Stomach (tissue), 4 donors: ENCODE measurements around the gene ARHGEF12.

ENCODE experiments used
- EP300 ChIP-seq: sonication (generic); formaldehyde crosslinking; IDR thresholded peaks from one replicate; pipeline ENCODE4 v1.6.1; 2017; ENCODE audit warnings: antibody characterized with exemption
- POLR2A ChIP-seq, 4 donors: fragments of 450-650 bp; IDR thresholded peaks; one replicate each; pipeline ENCODE4 v1.6.1; 2016; ENCODE audit warnings: antibody characterized with exemption in 4 of 4, control low read depth in 2 of 4, mild to moderate bottlenecking in 1 of 4, moderate library complexity in 1 of 4
- POLR2AphosphoS5 ChIP-seq, 3 donors: sonication (generic); formaldehyde crosslinking; IDR thresholded peaks; one replicate each; pipeline ENCODE4 v1.6.1; 2016; ENCODE audit warnings: antibody characterized with exemption in 3 of 3
- TF ChIP-seq, protein P1 (sequence below), 7 experiments: fragments of 450-650 bp in 4 of 7; fragments of 200-600 bp in 3 of 7; sonication (generic) in 3 of 7; IDR thresholded peaks; one replicate each; pipeline ENCODE4 v1.5.1; 2016 to 2019; ENCODE audit warnings: antibody characterized with exemption in 7 of 7, control low read depth in 2 of 7, mild to moderate bottlenecking in 1 of 7

GRCh38 chr11:120514541-120515121, 178.4 kb downstream of the ARHGEF12 start:
- TF ChIP-seq, protein P1, sequence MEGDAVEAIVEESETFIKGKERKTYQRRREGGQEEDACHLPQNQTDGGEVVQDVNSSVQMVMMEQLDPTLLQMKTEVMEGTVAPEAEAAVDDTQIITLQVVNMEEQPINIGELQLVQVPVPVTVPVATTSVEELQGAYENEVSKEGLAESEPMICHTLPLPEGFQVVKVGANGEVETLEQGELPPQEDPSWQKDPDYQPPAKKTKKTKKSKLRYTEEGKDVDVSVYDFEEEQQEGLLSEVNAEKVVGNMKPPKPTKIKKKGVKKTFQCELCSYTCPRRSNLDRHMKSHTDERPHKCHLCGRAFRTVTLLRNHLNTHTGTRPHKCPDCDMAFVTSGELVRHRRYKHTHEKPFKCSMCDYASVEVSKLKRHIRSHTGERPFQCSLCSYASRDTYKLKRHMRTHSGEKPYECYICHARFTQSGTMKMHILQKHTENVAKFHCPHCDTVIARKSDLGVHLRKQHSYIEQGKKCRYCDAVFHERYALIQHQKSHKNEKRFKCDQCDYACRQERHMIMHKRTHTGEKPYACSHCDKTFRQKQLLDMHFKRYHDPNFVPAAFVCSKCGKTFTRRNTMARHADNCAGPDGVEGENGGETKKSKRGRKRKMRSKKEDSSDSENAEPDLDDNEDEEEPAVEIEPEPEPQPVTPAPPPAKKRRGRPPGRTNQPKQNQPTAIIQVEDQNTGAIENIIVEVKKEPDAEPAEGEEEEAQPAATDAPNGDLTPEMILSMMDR (IDR thresholded peaks at IDR 0.05) = no peak
- TF ChIP-seq POLR2AphosphoS5 (IDR thresholded peaks at IDR 0.05) (no peak), POLR2A (IDR thresholded peaks at IDR 0.05) (no peak), EP300 (no peak)
